WI38 (cell line): Measurements from ENCODE around the gene NFASC.

Source experiments
- H3K4me3 ChIP-seq: 2 replicates; pipeline ENCODE4 v1.5.1; 2011; ENCODE audit warnings: low read depth, mild to moderate bottlenecking, control low read depth, low read length
- TF ChIP-seq, protein P1 (sequence below): IDR thresholded peaks from 2 replicates; pipeline ENCODE4 v1.5.1; 2012; ENCODE audit warnings: low read depth, mild to moderate bottlenecking, control low read depth, low read length

NFASC gene

DNA sequence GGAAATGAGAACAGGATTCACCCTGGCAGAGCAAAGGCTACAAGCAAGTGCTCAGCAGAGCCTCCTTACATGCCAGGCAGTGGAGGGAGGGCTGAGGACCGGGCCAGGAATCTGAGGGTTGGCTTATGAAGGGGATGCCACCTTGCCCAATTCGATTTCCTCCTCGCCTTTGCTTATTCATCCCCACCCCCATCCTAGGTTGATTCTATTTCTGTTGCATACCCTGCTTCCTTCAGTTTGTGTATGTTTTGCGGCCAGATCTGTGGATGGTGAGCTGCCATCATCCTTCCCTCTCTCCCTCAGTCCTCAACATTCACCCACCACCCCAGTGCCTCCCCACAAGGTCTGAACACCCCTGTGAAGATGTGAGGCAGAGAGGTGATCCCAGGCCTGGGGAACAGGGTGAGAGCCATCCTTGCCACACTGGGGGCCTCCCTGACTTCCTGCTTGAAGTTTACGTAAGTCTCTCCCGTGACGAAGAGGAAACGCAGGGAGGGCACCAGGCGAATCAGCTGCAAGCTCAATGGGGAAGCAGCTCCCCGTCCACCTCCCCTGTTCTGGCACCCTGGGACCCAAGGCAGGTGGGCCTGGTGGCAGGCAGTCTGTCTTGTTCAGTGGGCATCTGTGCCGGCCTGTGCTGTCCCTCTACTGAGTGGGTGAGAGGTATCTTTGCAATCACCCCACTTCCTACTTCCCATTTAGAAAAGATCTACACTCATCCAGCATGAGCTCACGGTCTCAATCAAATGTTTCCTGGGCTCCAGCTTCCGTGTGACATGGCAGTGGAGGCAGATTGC lies 121.7 kb downstream of the NFASC start:
- TF ChIP-seq, protein P1, sequence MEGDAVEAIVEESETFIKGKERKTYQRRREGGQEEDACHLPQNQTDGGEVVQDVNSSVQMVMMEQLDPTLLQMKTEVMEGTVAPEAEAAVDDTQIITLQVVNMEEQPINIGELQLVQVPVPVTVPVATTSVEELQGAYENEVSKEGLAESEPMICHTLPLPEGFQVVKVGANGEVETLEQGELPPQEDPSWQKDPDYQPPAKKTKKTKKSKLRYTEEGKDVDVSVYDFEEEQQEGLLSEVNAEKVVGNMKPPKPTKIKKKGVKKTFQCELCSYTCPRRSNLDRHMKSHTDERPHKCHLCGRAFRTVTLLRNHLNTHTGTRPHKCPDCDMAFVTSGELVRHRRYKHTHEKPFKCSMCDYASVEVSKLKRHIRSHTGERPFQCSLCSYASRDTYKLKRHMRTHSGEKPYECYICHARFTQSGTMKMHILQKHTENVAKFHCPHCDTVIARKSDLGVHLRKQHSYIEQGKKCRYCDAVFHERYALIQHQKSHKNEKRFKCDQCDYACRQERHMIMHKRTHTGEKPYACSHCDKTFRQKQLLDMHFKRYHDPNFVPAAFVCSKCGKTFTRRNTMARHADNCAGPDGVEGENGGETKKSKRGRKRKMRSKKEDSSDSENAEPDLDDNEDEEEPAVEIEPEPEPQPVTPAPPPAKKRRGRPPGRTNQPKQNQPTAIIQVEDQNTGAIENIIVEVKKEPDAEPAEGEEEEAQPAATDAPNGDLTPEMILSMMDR: no peak
- no peak overlapping the region for H3K4me3 ChIP-seq

GRCh38 chr1:204992998-204993314 lies 122.3 kb downstream of the NFASC start:
- H3K4me3 ChIP-seq: no peak overlapping the region
- TF ChIP-seq, protein P1: no peak

DNA sequence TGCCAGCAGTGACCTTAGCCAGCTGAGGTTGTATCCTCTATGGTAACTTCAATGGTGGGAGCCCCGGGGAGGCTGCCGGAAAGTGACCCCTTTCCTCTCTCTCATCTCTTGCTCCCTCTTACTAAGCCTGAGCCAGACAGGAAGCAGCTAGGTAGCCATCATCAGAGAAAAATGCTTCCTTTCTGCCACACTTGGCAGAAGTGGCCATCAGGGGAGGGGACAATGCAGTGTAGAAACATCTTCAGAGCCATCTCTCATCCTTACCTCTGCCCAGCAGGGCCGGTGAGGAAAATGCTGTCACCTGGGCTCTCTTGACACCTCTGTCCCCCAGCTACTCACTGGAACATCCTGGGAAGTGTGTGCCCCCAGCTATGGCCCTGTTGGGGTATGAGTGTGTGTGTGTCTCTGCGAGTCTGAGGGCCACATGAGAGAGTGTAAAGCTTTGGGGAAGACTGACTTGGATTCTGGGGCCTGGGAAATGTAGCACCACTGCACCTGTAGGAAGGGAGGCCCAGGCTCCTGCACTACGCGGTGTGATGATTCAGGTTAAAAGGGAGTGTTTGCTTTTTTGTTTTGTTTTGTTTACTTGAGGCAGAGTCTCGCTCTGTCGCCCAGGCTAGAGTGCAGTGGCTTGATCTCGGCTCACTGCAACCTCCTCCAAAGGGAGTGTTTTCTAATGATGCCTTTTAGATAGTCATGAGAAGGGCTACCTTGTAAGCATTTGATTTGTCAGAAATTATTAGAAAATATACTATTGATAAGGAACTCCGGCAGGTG lies 123.6 kb downstream of the NFASC start:
- TF ChIP-seq, protein P1: no peak

GRCh38 chr1:204996981-204997380 lies 126.3 kb downstream of the NFASC start:
- TF ChIP-seq, protein P1: no peak
- no peak overlapping the region for H3K4me3 ChIP-seq

More for the DNA sequence above, 123.6 kb downstream of the NFASC start:
- no peak overlapping the region for H3K4me3 ChIP-seq

DNA sequence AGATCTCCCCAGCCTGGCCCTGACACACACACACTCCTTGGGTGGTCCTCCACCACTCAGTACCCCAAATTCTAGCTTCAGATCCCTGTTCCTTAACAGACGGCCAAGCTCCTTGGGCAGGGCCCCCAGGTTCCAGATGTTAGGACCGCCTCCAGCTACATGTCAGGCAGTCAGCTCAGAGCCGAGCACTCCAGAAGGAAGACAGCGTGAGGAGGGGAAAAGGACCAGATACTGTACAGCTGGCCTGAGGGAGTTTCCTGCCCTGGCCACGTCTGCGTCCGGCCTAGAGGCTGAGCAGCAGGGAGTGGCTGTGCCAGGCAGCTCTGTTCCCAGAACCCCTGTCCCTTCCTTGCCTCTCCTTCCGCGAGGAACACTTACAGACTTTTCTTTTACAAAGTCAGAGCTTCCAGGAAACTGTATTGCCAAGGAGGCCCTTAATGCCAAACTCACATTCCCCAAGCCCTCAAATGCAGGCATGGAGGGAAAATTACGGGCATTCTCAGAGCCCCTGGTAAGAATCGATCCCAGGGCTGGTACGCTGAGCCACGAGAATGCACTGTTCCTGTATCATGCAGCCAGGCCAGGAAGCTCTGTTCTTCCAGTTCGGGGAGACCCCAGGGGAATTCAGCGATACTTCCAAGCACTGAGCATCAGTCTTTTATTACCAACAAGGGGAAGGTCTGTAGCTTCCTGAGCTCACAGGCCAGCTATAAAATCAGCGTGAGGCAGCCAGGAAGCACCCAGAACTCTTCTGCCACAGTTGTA lies 127.1 kb downstream of the NFASC start:
- TF ChIP-seq, protein P1: no peak
- H3K4me3 ChIP-seq: no peak overlapping the region

DNA sequence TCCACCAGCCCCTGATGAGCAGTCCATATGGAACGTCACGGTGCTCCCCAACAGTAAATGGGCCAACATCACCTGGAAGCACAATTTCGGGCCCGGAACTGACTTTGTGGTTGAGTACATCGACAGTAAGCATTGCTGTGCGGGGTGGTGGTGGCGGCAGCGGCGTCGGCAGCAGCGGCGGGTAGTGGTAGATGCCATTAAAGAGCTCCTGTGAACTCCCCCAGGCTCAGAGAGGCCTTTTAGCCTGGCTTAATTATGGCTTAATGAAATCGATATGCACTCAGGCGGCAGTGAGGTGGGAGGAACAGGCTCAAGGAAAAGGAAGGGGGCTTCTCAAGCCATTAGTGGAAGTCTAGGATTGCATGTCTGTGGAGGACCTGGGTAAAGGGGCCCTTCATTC lies 130.5 kb downstream of the NFASC start:
- TF ChIP-seq, protein P1: no peak
- no peak overlapping the region for H3K4me3 ChIP-seq
